Adipose tissue (tissue), 3 donors: ENCODE results near the gene GADD45B. TPM values are rescaled to one million over a fixed set of nuclear protein-coding genes. Genes with fewer than 3 reads are reported as not detected.

ENCODE experiments used
- H3K27ac ChIP-seq: one replicate; pipeline ENCODE4 v1.5.1; 2013; ENCODE audit warnings: low read depth, low read length
- WGBS, 3 donors: extraction: QIAGEN DNeasy Blood & Tissue Kit; methylation state at CpG; one replicate each; pipeline ENCODE4 v1.1.7; 2013; 5-methylcytosine and 5-hydroxymethylcytosine counted together
- polyA plus RNA-seq, 3 donors: library from polyadenylated mRNA; stranded (reverse); fragments of 200-250 nt; gene quantifications; one replicate each; pipeline ENCODE4 v1.2.3, GENCODE V29; 2013
- donor health status: healthy with polysubstance abuse.
- donor health status: Bipolar disorder and iron deficiency.
- donor health status: healthy.

Gene GADD45B
- 100 to 1,000 TPM in 2 of 3 donors, 10 to 100 TPM in 1; 97.2 to 938 (median 522) TPM for polyA plus RNA-seq

- peak within 1 kb of the TSS; percentile 87 for H3K27ac ChIP-seq
- WGBS, 3 donors = 0 to 1% (median 1%) methylated on average over 63 to 70 of the region's 70 CpGs
Measured at GRCh38 chr19:2475702-2476450, at the start of gene GADD45B. GADD45B (plus strand) TSS chr19:2476127; CDS start chr19:2476359, 232 bp downstream.

- H3K27ac ChIP-seq = no peak overlapping the region
- 4 to 5% (median 5%) methylated on average over 66 of the region's 66 CpGs for WGBS, 3 donors
Measured at GRCh38 chr19:2426611-2427428, 49.1 kb upstream of the GADD45B start.

- no peak within 1 kb of the TSS for H3K27ac ChIP-seq
- WGBS, 3 donors = 0 to 1% (median 0%) methylated on average over 76 to 77 of the region's 77 CpGs
Measured at GRCh38 chr19:2427429-2428320, 48.3 kb upstream of the GADD45B start, which contains the start of gene TIMM13. TIMM13 (minus strand) TSS chr19:2427586; CDS start chr19:2427533, 53 bp downstream.

GRCh38 chr19:2428321-2428690, 47.6 kb upstream of the GADD45B start:
- no peak overlapping the region for H3K27ac ChIP-seq
- WGBS, 3 donors = 16 to 37% (median 26%) methylated on average over 25 of the region's 25 CpGs

- 75 to 80% (median 77%) methylated on average over 37 of the region's 37 CpGs for WGBS, 3 donors
- H3K27ac ChIP-seq = no peak overlapping the region
Measured at GRCh38 chr19:2428756-2429711, 46.9 kb upstream of the GADD45B start.

- WGBS, 3 donors = 87 to 93% (median 87%) methylated on average over 25 of the region's 25 CpGs
- no peak overlapping the region for H3K27ac ChIP-seq
Measured at GRCh38 chr19:2429917-2430535, 45.9 kb upstream of the GADD45B start.

- WGBS, 3 donors = 91 to 96% (median 95%) methylated on average over 35 to 37 of the region's 37 CpGs
Measured at GRCh38 chr19:2431318-2432055, 44.4 kb upstream of the GADD45B start.

GRCh38 chr19:2432131-2432848, 43.6 kb upstream of the GADD45B start:
- 93 to 97% (median 96%) methylated on average over 25 of the region's 25 CpGs for WGBS, 3 donors

More at GRCh38 chr19:2431318-2432055, 44.4 kb upstream of the GADD45B start:
- H3K27ac ChIP-seq = no peak overlapping the region

GRCh38 chr19:2433854-2434253, 42.1 kb upstream of the GADD45B start:
- H3K27ac ChIP-seq = no peak overlapping the region
- 95 to 98% (median 98%) methylated on average over 26 to 30 of the region's 30 CpGs for WGBS, 3 donors

More at GRCh38 chr19:2432131-2432848, 43.6 kb upstream of the GADD45B start:
- H3K27ac ChIP-seq = no peak overlapping the region

GRCh38 chr19:2434267-2434666, 41.7 kb upstream of the GADD45B start:
- no peak overlapping the region for H3K27ac ChIP-seq
- WGBS, 3 donors = 93 to 96% (median 95%) methylated on average over 21 to 22 of the region's 22 CpGs

GRCh38 chr19:2434721-2435265, 41.1 kb upstream of the GADD45B start:
- no peak overlapping the region for H3K27ac ChIP-seq
- 96 to 97% (median 96%) methylated on average over 30 to 42 of the region's 42 CpGs for WGBS, 3 donors

- WGBS, 3 donors = 95 to 98% (median 98%) methylated on average over 33 to 39 of the region's 39 CpGs
- no peak overlapping the region for H3K27ac ChIP-seq
Measured at GRCh38 chr19:2436384-2436783, 39.5 kb upstream of the GADD45B start.

GRCh38 chr19:2436926-2437325, 39.0 kb upstream of the GADD45B start:
- no peak overlapping the region for H3K27ac ChIP-seq
- 95 to 98% (median 95%) methylated on average over 12 to 15 of the region's 15 CpGs for WGBS, 3 donors

GRCh38 chr19:2438178-2438577, 37.7 kb upstream of the GADD45B start:
- 94 to 96% (median 94%) methylated on average over 20 of the region's 20 CpGs for WGBS, 3 donors
- no peak overlapping the region for H3K27ac ChIP-seq

GRCh38 chr19:2440515-2440914, 35.4 kb upstream of the GADD45B start:
- H3K27ac ChIP-seq = no peak overlapping the region
- WGBS, 3 donors = 94 to 100% (median 96%) methylated on average over 1 of the region's 1 CpG
